ENCODE data around the gene RANBP17.
"Not testable (repeated sequence)": the region's sequence is repeated elsewhere in the genome, so short reads cannot be mapped to it uniquely, and the experiment has no call there.

RANBP17 gene

GRCh38 chr5:171261361-171261760 is 399.5 kb downstream of the RANBP17 start:
- DNase-seq, result no peak

- no peak for DNase-seq
These were observed 400.1 kb downstream of the RANBP17 start for GRCh38 chr5:171261904-171262303.

GRCh38 chr5:171263181-171263580 is 401.4 kb downstream of the RANBP17 start:
- DNase-seq, result no peak

GRCh38 chr5:171264843-171265242 is 403.0 kb downstream of the RANBP17 start:
- no peak for DNase-seq

GRCh38 chr5:171268700-171269620 is 407.1 kb downstream of the RANBP17 start:
- no peak for DNase-seq

- no peak for DNase-seq
These were observed 407.9 kb downstream of the RANBP17 start for GRCh38 chr5:171269717-171270116.

GRCh38 chr5:171270136-171270535 is 408.3 kb downstream of the RANBP17 start:
- no peak for DNase-seq

GRCh38 chr5:171271798-171272197 is 410.0 kb downstream of the RANBP17 start:
- no peak for DNase-seq

GRCh38 chr5:171272996-171273970 is 411.5 kb downstream of the RANBP17 start:
- no peak for DNase-seq

GRCh38 chr5:171275841-171276544 is 414.2 kb downstream of the RANBP17 start:
- DNase-seq, result no peak

GRCh38 chr5:171283753-171284152 is 421.9 kb downstream of the RANBP17 start:
- no peak for DNase-seq

- no peak for DNase-seq
These were observed 423.6 kb downstream of the RANBP17 start for GRCh38 chr5:171285465-171285864.

- no peak for DNase-seq
These were observed 426.2 kb downstream of the RANBP17 start for GRCh38 chr5:171288066-171288465.

- DNase-seq, result no peak
These were observed 429.6 kb downstream of the RANBP17 start for GRCh38 chr5:171291371-171291770.

GRCh38 chr5:171295299-171295698 is 433.5 kb downstream of the RANBP17 start:
- no peak for DNase-seq

GRCh38 chr5:171295801-171296200 is 434.0 kb downstream of the RANBP17 start:
- no peak for DNase-seq

- not testable (repeated sequence) for DNase-seq
These were observed 436.1 kb downstream of the RANBP17 start for GRCh38 chr5:171297941-171298340.

- DNase-seq, result no peak
These were observed 437.4 kb downstream of the RANBP17 start for GRCh38 chr5:171299228-171299627.

- no peak for DNase-seq
These were observed 438.0 kb downstream of the RANBP17 start for GRCh38 chr5:171299851-171300250.

GRCh38 chr5:171300358-171300757 is 438.5 kb downstream of the RANBP17 start:
- DNase-seq, result no peak

- DNase-seq, result no peak
These were observed 444.3 kb downstream of the RANBP17 start for GRCh38 chr5:171306166-171306565.

GRCh38 chr5:171306781-171307591 is 445.2 kb downstream of the RANBP17 start:
- no peak for DNase-seq

Data from stimulated activated CD8-positive, alpha-beta memory T cell treated with anti-CD3 and anti-CD28 coated beads, Interleukin-4, amount 100 ng/mL, for 48 hours (primary cell).